Vagina (tissue), 2 donors: Measurements from ENCODE around the gene LRRC42. TPM values are rescaled to one million over a fixed set of nuclear protein-coding genes. Genes with fewer than 3 reads are reported as not detected.
A peak's percentile ranks its signal among the peaks of the same experiment; 100 is the strongest.

Source experiments
- DNase-seq, 2 donors: peaks; one replicate each; pipeline ENCODE4 v3.0.0-alpha.2; 2017; ENCODE audit errors: extremely low spot score in 2 of 2
- H3K27ac ChIP-seq: fragments of 200-600 bp; sonication (generic); one replicate; pipeline ENCODE4 v1.5.1; 2019
- H3K27me3 ChIP-seq: fragments of 200-600 bp; sonication (generic); one replicate; pipeline ENCODE4 v1.5.1; 2019
- H3K36me3 ChIP-seq, 2 donors: fragments of 200-600 bp; sonication (generic); one replicate each; pipeline ENCODE4 v1.5.1; 2017 to 2019
- H3K4me1 ChIP-seq: fragments of 200-600 bp; sonication (generic); one replicate; pipeline ENCODE4 v1.5.1; 2019
- H3K4me3 ChIP-seq, 2 donors: fragments of 200-600 bp; sonication (generic); 1 replicate in 1 of 2; 2 replicates in 1 of 2; pipeline ENCODE4 v1.5.1; 2016 to 2019
- H3K9me3 ChIP-seq: fragments of 200-600 bp; sonication (generic); one replicate; pipeline ENCODE4 v1.5.1; 2019
- POLR2A ChIP-seq, 2 donors: fragments of 450-650 bp; IDR thresholded peaks; one replicate each; pipeline ENCODE4 v1.6.1; 2017; ENCODE audit warnings: antibody characterized with exemption in 2 of 2, mild to moderate bottlenecking in 2 of 2, moderate library complexity in 2 of 2
- POLR2AphosphoS5 ChIP-seq, 2 donors: sonication (generic); formaldehyde crosslinking; IDR thresholded peaks; one replicate each; pipeline ENCODE4 v1.9.0; 2017; ENCODE audit warnings: antibody characterized with exemption in 2 of 2, mild to moderate bottlenecking in 2 of 2, low read depth in 1 of 2; ENCODE audit not compliant: insufficient read depth in 1 of 2
- intact Hi-C: fragments of 100-400 bp; cut with DNase I; formaldehyde crosslinking; loops from one replicate; pipeline ENCODE4 v1.15.1; 2023
- total RNA-seq: library from RNA; depleted of rRNA; stranded (reverse); fragments of >200 nt; gene quantifications from one replicate; pipeline ENCODE4 v1.2.3, GENCODE V29; 2016
- TF ChIP-seq, protein P1 (sequence below), 3 experiments: fragments of 450-650 bp in 2 of 3; fragments of 200-600 bp in 1 of 3; sonication (generic) in 1 of 3; IDR thresholded peaks; one replicate each; pipeline ENCODE4 v1.5.1; 2017 to 2019; ENCODE audit warnings: antibody characterized with exemption in 3 of 3, mild to moderate bottlenecking in 2 of 3, moderate library complexity in 2 of 3

The LRRC42 gene
- total RNA-seq, 1 donor from 2014 or later = 31.7 TPM

- Histone ChIP-seq H3K9me3 (no peaks in the 10 kb centered on the region), H3K27ac (no peak overlapping the region), H3K4me1 (peaks cover 27% of the 10 kb centered on the region), H3K4me3 (no peak overlapping the region), H3K36me3 (peaks cover 0 to 3% of the 10 kb centered on the region in 2 donors), H3K27me3 (no peaks in the 10 kb centered on the region)
- intact Hi-C loops = no loop called here
- DNase-seq = no peak
- TF ChIP-seq, protein P1, sequence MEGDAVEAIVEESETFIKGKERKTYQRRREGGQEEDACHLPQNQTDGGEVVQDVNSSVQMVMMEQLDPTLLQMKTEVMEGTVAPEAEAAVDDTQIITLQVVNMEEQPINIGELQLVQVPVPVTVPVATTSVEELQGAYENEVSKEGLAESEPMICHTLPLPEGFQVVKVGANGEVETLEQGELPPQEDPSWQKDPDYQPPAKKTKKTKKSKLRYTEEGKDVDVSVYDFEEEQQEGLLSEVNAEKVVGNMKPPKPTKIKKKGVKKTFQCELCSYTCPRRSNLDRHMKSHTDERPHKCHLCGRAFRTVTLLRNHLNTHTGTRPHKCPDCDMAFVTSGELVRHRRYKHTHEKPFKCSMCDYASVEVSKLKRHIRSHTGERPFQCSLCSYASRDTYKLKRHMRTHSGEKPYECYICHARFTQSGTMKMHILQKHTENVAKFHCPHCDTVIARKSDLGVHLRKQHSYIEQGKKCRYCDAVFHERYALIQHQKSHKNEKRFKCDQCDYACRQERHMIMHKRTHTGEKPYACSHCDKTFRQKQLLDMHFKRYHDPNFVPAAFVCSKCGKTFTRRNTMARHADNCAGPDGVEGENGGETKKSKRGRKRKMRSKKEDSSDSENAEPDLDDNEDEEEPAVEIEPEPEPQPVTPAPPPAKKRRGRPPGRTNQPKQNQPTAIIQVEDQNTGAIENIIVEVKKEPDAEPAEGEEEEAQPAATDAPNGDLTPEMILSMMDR (IDR thresholded peaks at IDR 0.05) = no peak
- no peak for TF ChIP-seq POLR2A (IDR thresholded peaks at IDR 0.05)
- TF ChIP-seq POLR2AphosphoS5 (IDR thresholded peaks at IDR 0.05; ENCODE audit: insufficient read depth in 1 of 2, low read depth in 1 of 2) = no peak
Observed at GRCh38 chr1:53942127-53942957, 3.8 kb upstream of the LRRC42 start.

GRCh38 chr1:53943090-53943489 lies 3.1 kb upstream of the LRRC42 start:
- H3K27ac ChIP-seq = no peak overlapping the region
- no peaks in the 10 kb centered on the region for H3K27me3 ChIP-seq
- peaks cover 35% of the 10 kb centered on the region for H3K4me1 ChIP-seq
- H3K9me3 ChIP-seq = no peaks in the 10 kb centered on the region
- TF ChIP-seq POLR2AphosphoS5 (IDR thresholded peaks at IDR 0.05; ENCODE audit: insufficient read depth in 1 of 2, low read depth in 1 of 2) (no peak), POLR2A (IDR thresholded peaks at IDR 0.05) (no peak)
- TF ChIP-seq, protein P1 (IDR thresholded peaks at IDR 0.05) = no peak
- intact Hi-C loops = no loop called here
- DNase-seq = no peak
- H3K36me3 ChIP-seq = peaks cover 0 to 3% of the 10 kb centered on the region in 2 donors
- H3K4me3 ChIP-seq = no peak overlapping the region

GRCh38 chr1:53943490-53944043 lies 2.6 kb upstream of the LRRC42 start:
- H3K36me3 ChIP-seq = no peaks in the 10 kb centered on the region
- no peaks in the 10 kb centered on the region for H3K27me3 ChIP-seq
- peaks cover 40% of the 10 kb centered on the region for H3K4me1 ChIP-seq
- DNase-seq = no peak
- no peak overlapping the region for H3K27ac ChIP-seq
- intact Hi-C loops = no loop called here
- TF ChIP-seq, protein P1 (IDR thresholded peaks at IDR 0.05) = no peak
- TF ChIP-seq POLR2AphosphoS5 (IDR thresholded peaks at IDR 0.05; ENCODE audit: insufficient read depth in 1 of 2, low read depth in 1 of 2) = no peak
- TF ChIP-seq POLR2A (IDR thresholded peaks at IDR 0.05) = no peak
- no peak overlapping the region for H3K4me3 ChIP-seq
- H3K9me3 ChIP-seq = no peaks in the 10 kb centered on the region

DNA sequence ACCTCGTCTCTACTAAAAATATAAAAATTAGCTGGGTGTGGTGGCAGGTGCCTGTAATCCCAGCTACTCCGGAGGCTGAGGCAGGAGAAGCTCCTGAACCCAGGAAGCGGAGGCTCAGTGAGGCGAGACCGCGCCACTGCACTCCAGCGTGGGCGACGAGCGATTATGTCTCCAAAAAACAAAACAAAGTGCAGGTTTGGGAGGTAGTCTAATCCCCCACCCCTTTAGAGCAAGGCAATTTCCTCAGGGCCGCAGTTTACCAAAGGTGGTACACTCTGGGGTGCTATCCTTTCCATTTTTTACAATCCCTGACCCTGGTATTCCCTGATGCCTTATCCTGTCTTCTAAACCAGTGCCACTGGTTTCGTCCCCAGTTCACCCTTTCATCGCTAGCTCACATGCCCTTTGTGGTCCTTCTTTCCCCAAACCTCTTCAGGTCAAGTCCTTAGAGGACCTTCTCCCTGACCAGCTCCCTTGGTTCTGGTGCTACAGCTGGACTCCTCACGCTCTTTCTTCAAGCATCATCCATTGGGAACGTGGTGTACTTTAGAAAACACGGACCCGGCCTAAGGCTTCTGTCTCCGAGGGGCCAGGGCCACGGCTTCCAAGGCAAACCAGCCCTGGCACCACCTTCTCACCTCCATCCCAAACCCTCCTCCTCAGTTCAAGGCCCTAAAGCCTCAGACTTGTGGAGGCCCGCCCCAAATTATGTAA lies 1.5 kb upstream of the LRRC42 start:
- Histone ChIP-seq H3K4me1 (peaks cover 45% of the 10 kb centered on the region), H3K9me3 (no peaks in the 10 kb centered on the region), H3K27me3 (no peaks in the 10 kb centered on the region), H3K36me3 (no peaks in the 10 kb centered on the region), H3K4me3 (peak overlapping the region; percentile 70 to 86), H3K27ac (peak overlapping the region; percentile 87)
- intact Hi-C loops = loop anchor here (5.0 kb wide), 2 partner anchors 52 to 108 kb away; partner anchors contain the start of genes DIO1, TCEANC2 and TMEM59
- DNase-seq = no peak
- TF ChIP-seq POLR2AphosphoS5 (IDR thresholded peaks at IDR 0.05; ENCODE audit: insufficient read depth in 1 of 2, low read depth in 1 of 2) = no peak
- TF ChIP-seq, protein P1 (IDR thresholded peaks at IDR 0.05) = no peak
- TF ChIP-seq POLR2A (IDR thresholded peaks at IDR 0.05) = no peak
